ENCODE measurements around the gene CRELD1.

GRCh38 chr3:9916734-9917680 is 16.6 kb upstream of the CRELD1 start, which contains the start of gene IL17RC:
- TF ChIP-seq CTCF (IDR thresholded peaks at IDR 0.05; ENCODE audit: poor library complexity) (no peak), EZH2phosphoT487 (IDR thresholded peaks at IDR 0.05; ENCODE audit: low read depth, severe bottlenecking, unreplicated experiment) (no peak), EZH2 (IDR thresholded peaks at IDR 0.05; ENCODE audit: borderline replicate concordance) (no peak)

Measured in hepatocyte (in vitro differentiated cells).